Measurements from ENCODE around the gene CNFN. TPM values are rescaled to one million over a fixed set of nuclear protein-coding genes. Genes with fewer than 3 reads are reported as not detected.

The CNFN gene
- total RNA-seq, 1 donor from 2014 or later, result 2.9 TPM

DNA sequence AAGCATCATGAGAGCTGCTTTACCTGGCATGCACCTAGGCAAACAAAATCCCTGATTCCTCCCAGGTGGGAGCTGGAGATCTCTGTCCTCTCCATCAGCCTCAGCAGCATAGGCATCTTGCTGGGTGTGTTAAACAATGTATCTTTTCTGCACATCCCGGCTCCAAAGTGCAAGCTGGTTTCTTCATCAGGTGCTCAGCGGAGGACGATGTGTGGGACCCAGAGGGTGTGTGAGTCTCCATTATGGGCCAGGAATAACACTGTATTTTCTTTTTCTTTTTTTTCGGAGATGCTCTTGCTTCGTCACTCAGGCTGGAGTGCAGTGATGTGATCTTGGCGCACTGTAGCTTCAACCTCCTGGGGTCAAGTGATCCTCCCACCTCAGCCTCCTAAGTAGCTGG is 9.9 kb downstream of the CNFN start:
- Histone ChIP-seq H3F3A (ENCODE audit: low read depth) (no peaks in the 10 kb centered on the region), H3K27me3 (no peaks in the 10 kb centered on the region), H3K4me1 (no peaks in the 10 kb centered on the region), H2AFZ (replicated peaks) (no peak overlapping the region), H3K36me3 (no peaks in the 10 kb centered on the region), H3K4me3 (no peak overlapping the region), H3K79me2 (ENCODE audit: low read depth) (no peaks in the 10 kb centered on the region), H3K9ac (no peak overlapping the region), H3K27ac (no peak overlapping the region), H3K4me2 (no peak overlapping the region), H3K9me3 (ENCODE audit: low read depth) (no peaks in the 10 kb centered on the region), H4K20me1 (ENCODE audit: low read depth) (no peaks in the 10 kb centered on the region)
- H3K4me3 Mint-ChIP-seq, result no peak overlapping the region
- TF ChIP-seq EZH2 (IDR thresholded peaks at IDR 0.05), result no peak
- TF ChIP-seq, protein P1, sequence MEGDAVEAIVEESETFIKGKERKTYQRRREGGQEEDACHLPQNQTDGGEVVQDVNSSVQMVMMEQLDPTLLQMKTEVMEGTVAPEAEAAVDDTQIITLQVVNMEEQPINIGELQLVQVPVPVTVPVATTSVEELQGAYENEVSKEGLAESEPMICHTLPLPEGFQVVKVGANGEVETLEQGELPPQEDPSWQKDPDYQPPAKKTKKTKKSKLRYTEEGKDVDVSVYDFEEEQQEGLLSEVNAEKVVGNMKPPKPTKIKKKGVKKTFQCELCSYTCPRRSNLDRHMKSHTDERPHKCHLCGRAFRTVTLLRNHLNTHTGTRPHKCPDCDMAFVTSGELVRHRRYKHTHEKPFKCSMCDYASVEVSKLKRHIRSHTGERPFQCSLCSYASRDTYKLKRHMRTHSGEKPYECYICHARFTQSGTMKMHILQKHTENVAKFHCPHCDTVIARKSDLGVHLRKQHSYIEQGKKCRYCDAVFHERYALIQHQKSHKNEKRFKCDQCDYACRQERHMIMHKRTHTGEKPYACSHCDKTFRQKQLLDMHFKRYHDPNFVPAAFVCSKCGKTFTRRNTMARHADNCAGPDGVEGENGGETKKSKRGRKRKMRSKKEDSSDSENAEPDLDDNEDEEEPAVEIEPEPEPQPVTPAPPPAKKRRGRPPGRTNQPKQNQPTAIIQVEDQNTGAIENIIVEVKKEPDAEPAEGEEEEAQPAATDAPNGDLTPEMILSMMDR (IDR thresholded peaks at IDR 0.05), result no peak
- no peak for TF ChIP-seq EZH2phosphoT487 (IDR thresholded peaks at IDR 0.05)
- peaks cover 2% of the 10 kb centered on the region for H3K27me3 Mint-ChIP-seq (ENCODE audit: insufficient read depth, low read depth)
- no peaks in the 10 kb centered on the region for H3K9me3 Mint-ChIP-seq
- no peak overlapping the region for H3K27ac Mint-ChIP-seq
- H3K4me1 Mint-ChIP-seq, result peaks cover 8% of the 10 kb centered on the region
- peaks cover 5% of the 10 kb centered on the region for H3K36me3 Mint-ChIP-seq
- no peak for DNase-seq (ENCODE audit: low spot score)

DNA sequence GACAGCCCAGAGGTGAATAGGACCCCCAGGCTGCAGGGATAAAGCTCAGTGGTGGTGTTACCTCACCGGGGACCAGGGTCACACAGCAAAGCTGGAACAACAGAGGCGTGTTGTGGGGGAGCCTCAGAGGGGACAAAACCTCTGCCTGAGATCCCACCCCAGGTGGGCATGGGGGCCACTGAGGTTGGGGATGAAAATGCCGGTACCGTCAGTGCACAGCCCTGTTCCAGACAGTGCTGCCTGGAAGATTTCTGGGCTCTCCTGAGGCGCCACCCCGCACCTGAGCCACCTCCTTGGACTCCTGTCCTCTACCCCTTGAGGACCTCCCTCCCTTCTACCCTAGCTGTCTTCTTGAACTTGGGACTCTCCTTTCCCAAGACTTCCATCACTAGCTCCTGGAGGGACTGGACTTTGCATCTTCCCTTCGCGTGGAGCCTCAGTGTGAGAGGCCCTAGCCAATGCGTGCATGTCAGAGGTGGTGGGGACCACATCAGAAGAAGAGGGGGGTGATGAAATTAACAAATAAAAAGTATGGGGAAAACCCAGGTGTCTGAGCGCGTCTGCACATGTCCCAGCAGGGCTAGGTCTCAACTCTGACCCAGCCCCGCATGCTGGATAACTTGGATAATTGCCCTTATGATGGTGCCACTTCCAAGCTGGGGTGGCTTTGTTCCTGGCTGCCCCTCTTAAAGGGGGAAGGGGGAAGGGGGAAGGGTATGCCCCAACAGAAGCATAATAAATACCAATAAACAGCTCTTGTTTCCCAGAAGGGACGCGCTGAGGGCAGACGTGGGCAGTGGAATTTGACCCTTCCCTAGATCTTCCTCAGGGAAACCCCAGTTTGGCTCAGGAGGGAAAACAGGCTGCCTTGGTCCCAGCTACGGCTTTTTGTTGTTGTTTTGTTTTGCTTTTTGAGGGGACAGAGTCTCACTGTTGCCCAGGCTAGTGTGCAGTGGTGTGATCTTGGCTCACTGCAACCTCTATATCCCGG is 11.6 kb downstream of the CNFN start:
- Mint-ChIP-seq H3K4me1 (peaks cover 8% of the 10 kb centered on the region), H3K9me3 (no peaks in the 10 kb centered on the region), H3K4me3 (no peak overlapping the region), H3K27ac (peak overlapping the region; percentile 69), H3K27me3 (ENCODE audit: insufficient read depth, low read depth) (peaks cover 5% of the 10 kb centered on the region), H3K36me3 (peaks cover 5% of the 10 kb centered on the region)
- Histone ChIP-seq H3K27ac (no peak overlapping the region), H3K36me3 (no peaks in the 10 kb centered on the region), H3F3A (ENCODE audit: low read depth) (no peaks in the 10 kb centered on the region), H4K20me1 (ENCODE audit: low read depth) (no peaks in the 10 kb centered on the region), H3K79me2 (ENCODE audit: low read depth) (no peaks in the 10 kb centered on the region), H3K9ac (no peak overlapping the region), H3K9me3 (ENCODE audit: low read depth) (no peaks in the 10 kb centered on the region), H3K4me3 (no peak overlapping the region), H3K4me1 (no peaks in the 10 kb centered on the region), H2AFZ (replicated peaks) (no peak overlapping the region), H3K4me2 (no peak overlapping the region), H3K27me3 (no peaks in the 10 kb centered on the region)
- no peak for DNase-seq (ENCODE audit: low spot score)
- TF ChIP-seq, protein P1 (IDR thresholded peaks at IDR 0.05), result no peak
- TF ChIP-seq EZH2 (IDR thresholded peaks at IDR 0.05) (no peak), EZH2phosphoT487 (IDR thresholded peaks at IDR 0.05) (no peak)

DNA sequence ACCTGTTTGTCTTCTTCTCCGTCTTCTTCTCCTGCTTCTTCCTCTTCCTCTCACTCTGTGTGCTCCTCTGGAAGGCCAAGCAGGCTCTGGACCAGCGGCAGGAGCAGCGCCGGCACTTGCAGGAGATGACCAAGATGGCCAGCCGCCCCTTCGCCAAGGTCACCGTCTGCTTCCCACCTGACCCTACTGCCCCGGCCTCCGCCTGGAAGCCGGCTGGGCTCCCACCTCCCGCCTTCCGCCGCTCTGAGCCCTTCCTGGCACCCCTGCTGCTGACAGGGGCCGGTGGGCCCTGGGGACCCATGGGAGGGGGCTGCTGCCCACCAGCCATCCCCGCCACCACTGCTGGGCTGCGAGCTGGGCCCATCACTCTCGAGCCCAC is 13.9 kb downstream of the CNFN start:
- Mint-ChIP-seq H3K27ac (no peak overlapping the region), H3K4me3 (no peak overlapping the region), H3K27me3 (ENCODE audit: insufficient read depth, low read depth) (peaks cover 3% of the 10 kb centered on the region), H3K36me3 (peaks cover 9% of the 10 kb centered on the region), H3K9me3 (no peaks in the 10 kb centered on the region), H3K4me1 (peaks cover 8% of the 10 kb centered on the region)
- Histone ChIP-seq H3K27me3 (no peaks in the 10 kb centered on the region), H3K36me3 (no peaks in the 10 kb centered on the region), H3K9me3 (ENCODE audit: low read depth) (no peaks in the 10 kb centered on the region), H3K79me2 (ENCODE audit: low read depth) (no peaks in the 10 kb centered on the region), H3K9ac (no peak overlapping the region), H2AFZ (replicated peaks) (no peak overlapping the region), H3K4me2 (no peak overlapping the region), H3K27ac (no peak overlapping the region), H3K4me3 (no peak overlapping the region), H3F3A (ENCODE audit: low read depth) (no peaks in the 10 kb centered on the region), H3K4me1 (no peaks in the 10 kb centered on the region), H4K20me1 (ENCODE audit: low read depth) (no peaks in the 10 kb centered on the region)
- TF ChIP-seq EZH2phosphoT487 (IDR thresholded peaks at IDR 0.05) (no peak), EZH2 (IDR thresholded peaks at IDR 0.05) (no peak)
- TF ChIP-seq, protein P1 (IDR thresholded peaks at IDR 0.05), result no peak
- no peak for DNase-seq (ENCODE audit: low spot score)
